Measurements from ENCODE around the gene ASTN2.

The ASTN2 gene

GRCh38 chr9:116616304-116616914, 798.4 kb downstream of the ASTN2 start:
- Histone ChIP-seq H3K27me3 (replicated peaks; ENCODE audit: control insufficient read depth, insufficient read depth, low read length) (no peaks in the 10 kb centered on the region), H3K36me3 (ENCODE audit: control insufficient read depth, insufficient read depth, low read length) (peaks cover 3% of the 10 kb centered on the region), H3K4me3 (replicated peaks; ENCODE audit: low read depth, low read length) (no peak overlapping the region)
- no peak for TF ChIP-seq CTCF (IDR thresholded peaks at IDR 0.05; ENCODE audit: insufficient read depth, low read length, poor library complexity, severe bottlenecking)
- no peak for DNase-seq (ENCODE audit: extremely low read depth, insufficient read length)

GRCh38 chr9:116608064-116608463, 806.8 kb downstream of the ASTN2 start:
- Histone ChIP-seq H3K4me3 (replicated peaks; ENCODE audit: low read depth, low read length) (no peak overlapping the region), H3K27me3 (replicated peaks; ENCODE audit: control insufficient read depth, insufficient read depth, low read length) (no peaks in the 10 kb centered on the region), H3K36me3 (ENCODE audit: control insufficient read depth, insufficient read depth, low read length) (peaks cover 1% of the 10 kb centered on the region; the same call in 1 of the 2 replicates)
- TF ChIP-seq CTCF (IDR thresholded peaks at IDR 0.05; ENCODE audit: insufficient read depth, low read length, poor library complexity, severe bottlenecking) = no peak
- DNase-seq (ENCODE audit: extremely low read depth, insufficient read length) = no peak

- H3K4me3 ChIP-seq (replicated peaks; ENCODE audit: low read depth, low read length) = no peak overlapping the region
- no peak for TF ChIP-seq CTCF (IDR thresholded peaks at IDR 0.05; ENCODE audit: insufficient read depth, low read length, poor library complexity, severe bottlenecking)
Measured at GRCh38 chr9:116605904-116606341, 808.9 kb downstream of the ASTN2 start.

GRCh38 chr9:116605060-116605459, 809.8 kb downstream of the ASTN2 start:
- H3K27me3 ChIP-seq (replicated peaks; ENCODE audit: control insufficient read depth, insufficient read depth, low read length) = no peaks in the 10 kb centered on the region
- DNase-seq (ENCODE audit: extremely low read depth, insufficient read length) = no peak
- no peak for TF ChIP-seq CTCF (IDR thresholded peaks at IDR 0.05; ENCODE audit: insufficient read depth, low read length, poor library complexity, severe bottlenecking)
- no peak overlapping the region for H3K4me3 ChIP-seq (replicated peaks; ENCODE audit: low read depth, low read length)
- peaks cover 1% of the 10 kb centered on the region; the same call in 1 of the 2 replicates for H3K36me3 ChIP-seq (ENCODE audit: control insufficient read depth, insufficient read depth, low read length)

More at GRCh38 chr9:116605904-116606341, 808.9 kb downstream of the ASTN2 start:
- Histone ChIP-seq H3K36me3 (ENCODE audit: control insufficient read depth, insufficient read depth, low read length) (peaks cover 1% of the 10 kb centered on the region; the same call in 1 of the 2 replicates), H3K27me3 (replicated peaks; ENCODE audit: control insufficient read depth, insufficient read depth, low read length) (no peaks in the 10 kb centered on the region)
- no peak for DNase-seq (ENCODE audit: extremely low read depth, insufficient read length)

GRCh38 chr9:116604251-116604650, 810.6 kb downstream of the ASTN2 start:
- H3K4me3 ChIP-seq (replicated peaks; ENCODE audit: low read depth, low read length) = no peak overlapping the region
- no peak for TF ChIP-seq CTCF (IDR thresholded peaks at IDR 0.05; ENCODE audit: insufficient read depth, low read length, poor library complexity, severe bottlenecking)
- DNase-seq (ENCODE audit: extremely low read depth, insufficient read length) = no peak
- H3K27me3 ChIP-seq (replicated peaks; ENCODE audit: control insufficient read depth, insufficient read depth, low read length) = no peaks in the 10 kb centered on the region
- H3K36me3 ChIP-seq (ENCODE audit: control insufficient read depth, insufficient read depth, low read length) = peaks cover 1% of the 10 kb centered on the region

Measured in GM06990 (cell line).